ENCODE data around the gene SERPINA6.

SERPINA6 gene

DNA sequence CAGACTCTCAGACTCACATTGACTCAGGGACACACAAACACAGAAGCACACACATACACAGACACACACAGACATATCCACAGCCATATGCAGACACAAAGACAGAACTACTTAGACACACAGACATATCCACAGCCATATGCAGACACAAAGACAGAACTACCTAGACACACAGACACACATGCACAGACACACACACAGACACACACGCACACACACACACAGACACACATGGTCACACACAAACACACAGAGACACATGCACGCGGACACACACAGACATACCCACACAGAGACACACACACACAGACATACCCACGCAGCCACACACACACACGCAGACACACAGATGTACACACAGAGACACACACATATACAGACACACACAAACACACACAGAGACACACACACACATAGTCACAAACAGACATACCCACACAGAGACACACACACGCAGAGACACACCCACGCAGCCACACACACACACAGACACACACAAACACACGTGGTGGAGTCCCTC lies 39.5 kb upstream of the SERPINA6 start:
- DNase-seq (ENCODE audit: low spot score) = no peak
- no peak overlapping the region for H3K27ac ChIP-seq
- TF ChIP-seq, protein P1, sequence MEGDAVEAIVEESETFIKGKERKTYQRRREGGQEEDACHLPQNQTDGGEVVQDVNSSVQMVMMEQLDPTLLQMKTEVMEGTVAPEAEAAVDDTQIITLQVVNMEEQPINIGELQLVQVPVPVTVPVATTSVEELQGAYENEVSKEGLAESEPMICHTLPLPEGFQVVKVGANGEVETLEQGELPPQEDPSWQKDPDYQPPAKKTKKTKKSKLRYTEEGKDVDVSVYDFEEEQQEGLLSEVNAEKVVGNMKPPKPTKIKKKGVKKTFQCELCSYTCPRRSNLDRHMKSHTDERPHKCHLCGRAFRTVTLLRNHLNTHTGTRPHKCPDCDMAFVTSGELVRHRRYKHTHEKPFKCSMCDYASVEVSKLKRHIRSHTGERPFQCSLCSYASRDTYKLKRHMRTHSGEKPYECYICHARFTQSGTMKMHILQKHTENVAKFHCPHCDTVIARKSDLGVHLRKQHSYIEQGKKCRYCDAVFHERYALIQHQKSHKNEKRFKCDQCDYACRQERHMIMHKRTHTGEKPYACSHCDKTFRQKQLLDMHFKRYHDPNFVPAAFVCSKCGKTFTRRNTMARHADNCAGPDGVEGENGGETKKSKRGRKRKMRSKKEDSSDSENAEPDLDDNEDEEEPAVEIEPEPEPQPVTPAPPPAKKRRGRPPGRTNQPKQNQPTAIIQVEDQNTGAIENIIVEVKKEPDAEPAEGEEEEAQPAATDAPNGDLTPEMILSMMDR (IDR thresholded peaks at IDR 0.05) = no peak
- no peak overlapping the region for H3K4me3 ChIP-seq

DNA sequence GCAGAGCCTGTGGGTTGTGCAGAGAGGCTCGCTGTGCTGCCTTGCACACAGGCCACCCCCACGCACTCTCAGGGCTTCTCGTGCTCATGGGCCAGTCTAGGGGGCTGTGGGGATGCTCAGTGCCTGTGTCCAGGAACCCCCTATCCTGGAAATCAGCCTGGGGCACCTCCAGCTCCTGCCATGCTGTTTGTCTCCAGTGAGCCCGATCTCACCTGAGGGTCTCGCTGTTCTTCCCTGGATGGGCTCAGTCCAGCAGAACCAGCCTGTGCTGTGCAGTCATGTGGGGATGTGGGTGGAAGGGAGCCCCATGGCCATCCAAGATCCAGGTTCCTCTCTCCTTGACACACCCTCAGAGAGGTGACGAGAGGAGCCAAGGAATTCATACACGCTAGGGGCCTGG lies 38.5 kb upstream of the SERPINA6 start:
- TF ChIP-seq, protein P1 (IDR thresholded peaks at IDR 0.05) = no peak
- no peak for DNase-seq (ENCODE audit: low spot score)
- no peak overlapping the region for H3K27ac ChIP-seq
- H3K4me3 ChIP-seq = no peak overlapping the region

DNA sequence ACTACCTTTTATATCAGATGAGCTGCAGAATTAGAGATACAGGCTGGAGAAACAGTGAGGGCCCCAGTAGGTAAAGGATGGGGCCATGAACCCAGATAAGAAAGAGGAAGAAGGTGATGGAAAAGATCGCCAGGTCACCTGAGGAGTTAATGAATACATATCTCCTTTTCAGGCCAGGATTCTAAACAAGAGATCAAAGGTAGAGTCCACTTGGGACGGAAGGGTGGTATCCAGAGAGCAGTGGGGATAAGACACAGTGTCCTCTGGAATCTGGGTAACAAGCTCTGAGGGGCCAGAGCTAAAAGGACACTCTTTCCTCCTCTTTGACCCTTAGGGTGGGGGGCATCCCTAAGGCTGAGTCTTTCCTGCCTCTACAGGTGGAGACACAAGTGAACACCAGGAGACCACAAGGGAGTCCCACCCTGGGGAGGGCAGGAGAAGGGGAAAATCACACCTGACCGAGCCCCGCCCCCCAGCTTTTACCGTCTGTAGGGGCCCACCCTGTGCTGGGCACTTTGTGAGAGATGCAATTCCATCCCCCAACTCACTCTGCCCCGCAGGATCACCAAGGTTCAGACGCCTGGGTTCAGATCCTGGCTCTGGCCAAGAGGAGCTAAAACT lies 37.9 kb upstream of the SERPINA6 start:
- TF ChIP-seq, protein P1 (IDR thresholded peaks at IDR 0.05) = no peak

DNA sequence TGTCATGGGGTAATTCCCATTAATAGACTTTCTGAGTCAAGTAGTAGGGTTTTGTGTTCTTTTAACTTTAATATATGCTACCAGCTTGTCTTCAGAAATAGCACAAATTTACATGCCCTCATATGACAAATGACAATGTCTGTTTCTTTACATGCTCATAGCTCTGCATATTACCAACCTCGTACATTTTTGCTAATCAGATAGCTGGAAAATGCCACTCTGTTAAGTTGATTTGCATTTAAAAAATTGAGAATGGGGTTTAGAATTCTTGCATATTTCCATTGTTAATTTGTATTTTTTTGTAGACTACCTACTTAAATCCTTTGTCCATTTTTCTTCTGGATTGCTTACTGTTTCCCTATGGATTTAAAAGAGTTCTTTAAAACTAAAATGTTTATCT lies 34.0 kb upstream of the SERPINA6 start:
- no peak for DNase-seq (ENCODE audit: low spot score)
- Histone ChIP-seq H3K27ac (no peak overlapping the region), H3K4me3 (no peak overlapping the region)
- TF ChIP-seq, protein P1 (IDR thresholded peaks at IDR 0.05) = no peak

More for the DNA sequence above, 37.9 kb upstream of the SERPINA6 start:
- H3K27ac ChIP-seq = no peak overlapping the region
- no peak overlapping the region for H3K4me3 ChIP-seq
- DNase-seq (ENCODE audit: low spot score) = peak; percentile 40

DNA sequence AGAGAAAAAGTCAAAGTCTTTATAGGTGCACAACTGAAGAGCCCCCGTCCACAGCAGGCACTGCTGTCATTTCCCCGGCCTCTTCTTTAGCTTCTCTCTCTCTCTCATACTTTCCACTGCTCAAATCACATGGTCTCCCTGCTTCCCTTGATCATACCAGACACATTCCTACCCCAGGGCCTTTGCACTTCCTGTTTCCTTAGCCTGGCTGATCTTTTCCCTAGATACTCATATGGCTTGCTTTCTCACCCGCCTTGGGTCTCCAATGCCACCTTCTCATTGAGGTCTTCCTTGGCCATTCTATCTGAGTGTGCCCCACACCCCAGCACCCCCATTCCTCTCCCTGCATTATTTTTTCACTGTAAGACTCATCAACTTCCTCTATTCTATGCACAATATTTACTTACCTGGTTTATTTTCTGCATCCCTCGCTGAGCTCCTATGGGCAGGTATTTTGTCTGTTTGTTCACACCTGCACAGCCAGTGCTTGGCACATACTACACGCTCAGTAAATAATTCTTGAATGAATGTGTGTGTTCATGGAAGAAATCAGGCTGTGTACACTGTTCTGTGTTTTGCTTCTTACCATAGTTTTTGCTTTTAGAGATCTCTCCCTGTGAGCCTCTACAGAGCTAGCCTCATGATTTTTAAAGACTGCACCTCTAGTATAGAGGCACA lies 33.4 kb upstream of the SERPINA6 start:
- H3K4me3 ChIP-seq = no peak overlapping the region
- TF ChIP-seq, protein P1 (IDR thresholded peaks at IDR 0.05) = no peak
- H3K27ac ChIP-seq = no peak overlapping the region
- no peak for DNase-seq (ENCODE audit: low spot score)

DNA sequence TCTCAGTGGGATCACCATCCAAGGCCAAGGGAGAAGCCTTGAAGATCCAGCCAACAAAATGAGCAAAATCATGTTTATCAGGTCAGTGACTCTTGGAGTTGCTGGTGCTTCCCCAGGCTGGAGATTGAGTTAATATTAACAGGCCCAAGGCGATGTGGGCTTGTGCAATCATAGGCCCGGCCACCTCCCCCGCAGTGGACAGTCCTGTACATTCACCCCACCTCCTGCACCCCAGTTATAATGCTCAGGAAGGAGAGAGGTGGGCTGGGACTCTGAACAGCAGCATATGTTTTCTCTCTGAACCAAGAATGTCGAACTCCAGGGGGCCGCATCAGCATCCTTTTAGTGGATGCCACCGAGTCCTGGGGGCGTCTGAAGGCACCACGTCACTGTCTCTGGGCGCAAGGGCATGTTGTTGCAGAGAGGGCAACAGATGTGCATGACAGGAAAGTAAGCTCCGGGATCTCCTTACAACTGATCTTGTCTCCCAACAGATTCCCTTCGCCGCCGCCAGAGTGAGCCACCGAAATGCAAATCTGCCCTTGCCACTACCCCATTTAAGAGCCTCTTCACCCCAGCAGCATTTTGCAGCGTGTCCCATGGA lies 32.2 kb upstream of the SERPINA6 start:
- TF ChIP-seq, protein P1 (IDR thresholded peaks at IDR 0.05) = no peak
- DNase-seq (ENCODE audit: low spot score) = peak; percentile 74
- no peak overlapping the region for H3K27ac ChIP-seq
- H3K4me3 ChIP-seq = no peak overlapping the region
